ENCODE results near the gene NCK2.

The NCK2 gene

GRCh38 chr2:105849431-105850179, 104.9 kb downstream of the NCK2 start:
- ATAC-seq (no peak), DNase-seq (no peak)

- ATAC-seq (no peak), DNase-seq (no peak)
Observed at GRCh38 chr2:105852066-105852465, 107.4 kb downstream of the NCK2 start.

- DNase-seq (no peak), ATAC-seq (no peak)
Observed at GRCh38 chr2:105853354-105854088, 108.8 kb downstream of the NCK2 start.

GRCh38 chr2:105854972-105855371, 110.3 kb downstream of the NCK2 start:
- DNase-seq = no peak

GRCh38 chr2:105856581-105856980, 111.9 kb downstream of the NCK2 start:
- peak; percentile 51 for ATAC-seq

More at GRCh38 chr2:105854972-105855371, 110.3 kb downstream of the NCK2 start:
- no peak for ATAC-seq

GRCh38 chr2:105857076-105857740, 112.5 kb downstream of the NCK2 start:
- DNase-seq (peak; percentile 64), ATAC-seq (peak; percentile 48)

More at GRCh38 chr2:105856581-105856980, 111.9 kb downstream of the NCK2 start:
- DNase-seq = no peak

GRCh38 chr2:105858868-105859693, 114.4 kb downstream of the NCK2 start:
- peak; percentile 73 for ATAC-seq
- no peak for DNase-seq

- ATAC-seq (no peak), DNase-seq (no peak)
Observed at GRCh38 chr2:105859694-105859951, 114.9 kb downstream of the NCK2 start.

GRCh38 chr2:105860567-105860966, 115.9 kb downstream of the NCK2 start:
- ATAC-seq (no peak), DNase-seq (no peak)

GRCh38 chr2:105861200-105861599, 116.5 kb downstream of the NCK2 start:
- ATAC-seq = no peak
- no peak for DNase-seq

- ATAC-seq = no peak
- DNase-seq = no peak
Observed at GRCh38 chr2:105862843-105863242, 118.1 kb downstream of the NCK2 start.

GRCh38 chr2:105864262-105864661, 119.5 kb downstream of the NCK2 start:
- DNase-seq = no peak
- peak; percentile 70 for ATAC-seq

GRCh38 chr2:105865222-105865913, 120.7 kb downstream of the NCK2 start:
- no peak for DNase-seq
- peak; percentile 22 for ATAC-seq

GRCh38 chr2:105866216-105867185, 121.8 kb downstream of the NCK2 start:
- ATAC-seq (no peak), DNase-seq (no peak)

- no peak for DNase-seq
- no peak for ATAC-seq
Observed at GRCh38 chr2:105867587-105867986, 122.9 kb downstream of the NCK2 start.

- ATAC-seq = no peak
- no peak for DNase-seq
Observed at GRCh38 chr2:105868060-105868459, 123.3 kb downstream of the NCK2 start.

GRCh38 chr2:105869341-105869740, 124.6 kb downstream of the NCK2 start:
- ATAC-seq = no peak
- no peak for DNase-seq

GRCh38 chr2:105870062-105870461, 125.3 kb downstream of the NCK2 start:
- peak; percentile 3 for DNase-seq
- no peak for ATAC-seq

GRCh38 chr2:105870858-105871257, 126.1 kb downstream of the NCK2 start:
- ATAC-seq (no peak), DNase-seq (no peak)

GRCh38 chr2:105872142-105872728, 127.5 kb downstream of the NCK2 start:
- ATAC-seq (peak; percentile 5), DNase-seq (no peak)
